Fibroblast of skin of scalp (primary cell): ENCODE measurements around the gene MAPK14.

ENCODE experiments used
- DNase-seq: peaks from one replicate; pipeline ENCODE4 v3.0.0-alpha.2; 2013

The MAPK14 gene

GRCh38 chr6:36038120-36038876, 10.7 kb downstream of the MAPK14 start:
- DNase-seq = no peak

GRCh38 chr6:36039112-36039511, 11.5 kb downstream of the MAPK14 start:
- no peak for DNase-seq

GRCh38 chr6:36040958-36041357, 13.3 kb downstream of the MAPK14 start:
- no peak for DNase-seq

- no peak for DNase-seq
These were observed 15.1 kb downstream of the MAPK14 start for GRCh38 chr6:36042618-36043260.

- DNase-seq = no peak
These were observed 22.0 kb downstream of the MAPK14 start for GRCh38 chr6:36049582-36049981.

GRCh38 chr6:36050305-36050704, 22.7 kb downstream of the MAPK14 start:
- no peak for DNase-seq

- no peak for DNase-seq
These were observed 23.5 kb downstream of the MAPK14 start for GRCh38 chr6:36050947-36051710.

- no peak for DNase-seq
These were observed 24.5 kb downstream of the MAPK14 start for GRCh38 chr6:36052097-36052496.

GRCh38 chr6:36053878-36054277, 26.3 kb downstream of the MAPK14 start:
- no peak for DNase-seq

GRCh38 chr6:36054415-36054814, 26.8 kb downstream of the MAPK14 start:
- DNase-seq = no peak

- no peak for DNase-seq
These were observed 27.3 kb downstream of the MAPK14 start for GRCh38 chr6:36054956-36055355.

- DNase-seq = no peak
These were observed 28.6 kb downstream of the MAPK14 start for GRCh38 chr6:36056178-36056577.

- no peak for DNase-seq
These were observed 33.6 kb downstream of the MAPK14 start for GRCh38 chr6:36061236-36061635.

- no peak for DNase-seq
These were observed 34.6 kb downstream of the MAPK14 start for GRCh38 chr6:36062247-36062646.

- DNase-seq = no peak
These were observed 35.9 kb downstream of the MAPK14 start for GRCh38 chr6:36063318-36064060.

- DNase-seq = no peak
These were observed 37.3 kb downstream of the MAPK14 start for GRCh38 chr6:36064770-36065396.

- no peak for DNase-seq
These were observed 38.3 kb downstream of the MAPK14 start for GRCh38 chr6:36065916-36066315.

GRCh38 chr6:36066817-36067216, 39.2 kb downstream of the MAPK14 start:
- DNase-seq = no peak

GRCh38 chr6:36067374-36068011, 39.9 kb downstream of the MAPK14 start:
- no peak for DNase-seq

- no peak for DNase-seq
These were observed 40.4 kb downstream of the MAPK14 start for GRCh38 chr6:36068012-36068392.

GRCh38 chr6:36068586-36068985, 41.0 kb downstream of the MAPK14 start:
- DNase-seq = no peak

- no peak for DNase-seq
These were observed 42.0 kb downstream of the MAPK14 start for GRCh38 chr6:36069573-36069972.
